Transverse colon (tissue), 3 donors: Measurements from ENCODE around the gene TMUB1.

ENCODE experiments used
- CTCF ChIP-seq, 5 experiments: fragments of 200-600 bp in 3 of 5; fragments of 450-650 bp in 2 of 5; sonication (generic) in 3 of 5; IDR thresholded peaks; 1 replicate in 2 of 5; 2 replicates in 3 of 5; pipeline ENCODE4 v1.5.1; 2016 to 2017; ENCODE audit warnings: antibody characterized with exemption in 5 of 5, inconsistent platforms in 3 of 5, mild to moderate bottlenecking in 2 of 5, moderate library complexity in 1 of 5
- EP300 ChIP-seq: sonication (generic); formaldehyde crosslinking; IDR thresholded peaks from one replicate; pipeline ENCODE4 v1.6.1; 2017; ENCODE audit warnings: antibody characterized with exemption, low read depth
- POLR2A ChIP-seq: fragments of 450-650 bp; IDR thresholded peaks from one replicate; pipeline ENCODE4 v1.6.1; 2016; ENCODE audit warnings: antibody characterized with exemption, mild to moderate bottlenecking, moderate library complexity

DNA sequence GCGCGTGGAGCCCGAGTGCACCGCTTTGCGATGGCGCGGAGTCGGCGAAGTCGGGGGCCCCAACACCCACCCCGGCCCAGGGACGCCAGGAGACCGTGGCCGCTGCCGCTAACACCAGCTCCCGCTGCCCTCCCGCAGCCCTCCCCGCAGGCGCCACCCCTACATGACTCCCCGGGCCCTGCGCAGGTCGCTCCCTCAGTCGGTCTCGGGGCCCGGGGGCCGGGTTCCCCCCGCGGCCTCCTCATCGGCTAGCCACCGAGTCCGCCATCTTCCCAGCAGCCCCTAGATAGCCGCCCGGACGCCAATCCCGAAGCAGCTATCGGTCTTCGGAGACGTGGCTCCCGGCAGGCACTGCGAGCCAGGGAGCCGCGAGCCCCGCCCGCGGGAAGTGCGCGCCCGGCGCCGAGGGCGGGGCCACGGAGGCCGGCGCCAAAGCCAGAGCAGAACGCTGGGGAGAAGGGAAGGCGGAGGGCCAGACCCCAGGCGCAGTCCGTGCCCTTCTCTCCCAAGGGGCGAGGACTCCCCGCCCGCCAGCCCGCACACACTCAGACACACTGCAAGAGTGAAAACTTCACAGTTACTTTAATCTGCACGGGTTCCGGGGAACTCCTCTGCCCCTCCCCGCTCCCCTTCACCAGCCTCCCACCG, 2.6 kb downstream of the TMUB1 start, which contains the start of gene FASTK:
- TF ChIP-seq CTCF (IDR thresholded peaks at IDR 0.05) (no peak), POLR2A (peak; percentile 80), EP300 (no peak)
